Measurements from ENCODE around the gene TMEM82.

TMEM82 gene

GRCh38 chr1:15757016-15757543, 14.8 kb downstream of the TMEM82 start:
- no peak for DNase-seq (ENCODE audit: low read depth)

DNA sequence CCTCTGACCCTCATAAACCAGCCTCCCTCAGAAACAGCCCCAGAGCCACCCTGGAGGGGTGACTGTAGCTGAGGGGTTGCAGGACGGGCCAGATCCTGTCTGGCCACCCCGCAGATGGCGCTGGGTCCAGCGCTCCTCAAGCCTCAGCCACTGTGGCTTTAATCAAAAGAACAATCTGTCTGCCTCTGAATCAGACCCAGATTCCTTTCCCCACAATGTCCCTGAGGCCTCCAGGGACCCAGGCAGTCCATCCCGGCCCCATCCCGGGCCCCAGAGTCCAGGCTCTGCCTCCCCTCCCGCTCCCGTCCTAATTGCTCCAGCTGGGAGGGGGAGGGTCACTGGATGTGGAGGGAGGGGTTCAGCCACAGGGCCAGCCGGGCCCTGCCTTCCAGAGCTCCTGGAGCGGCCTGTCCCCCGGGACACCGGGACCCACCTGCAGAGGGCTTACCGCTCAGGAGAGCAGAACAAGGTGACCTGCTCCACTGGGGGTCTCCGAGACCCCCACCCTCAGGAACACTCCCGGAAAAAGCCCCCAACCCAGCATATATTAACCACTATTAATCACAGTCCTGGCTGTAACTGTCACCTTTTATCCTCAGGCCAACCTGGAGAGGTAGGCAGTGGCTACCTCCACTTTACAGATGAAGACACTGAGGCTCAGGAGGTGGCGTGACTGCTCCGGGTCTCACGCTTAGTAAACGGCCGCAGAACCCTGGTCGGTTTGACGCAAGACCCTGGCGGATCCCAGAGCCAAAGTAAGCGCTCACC, 15.5 kb downstream of the TMEM82 start:
- no peak for DNase-seq (ENCODE audit: low read depth)

DNA sequence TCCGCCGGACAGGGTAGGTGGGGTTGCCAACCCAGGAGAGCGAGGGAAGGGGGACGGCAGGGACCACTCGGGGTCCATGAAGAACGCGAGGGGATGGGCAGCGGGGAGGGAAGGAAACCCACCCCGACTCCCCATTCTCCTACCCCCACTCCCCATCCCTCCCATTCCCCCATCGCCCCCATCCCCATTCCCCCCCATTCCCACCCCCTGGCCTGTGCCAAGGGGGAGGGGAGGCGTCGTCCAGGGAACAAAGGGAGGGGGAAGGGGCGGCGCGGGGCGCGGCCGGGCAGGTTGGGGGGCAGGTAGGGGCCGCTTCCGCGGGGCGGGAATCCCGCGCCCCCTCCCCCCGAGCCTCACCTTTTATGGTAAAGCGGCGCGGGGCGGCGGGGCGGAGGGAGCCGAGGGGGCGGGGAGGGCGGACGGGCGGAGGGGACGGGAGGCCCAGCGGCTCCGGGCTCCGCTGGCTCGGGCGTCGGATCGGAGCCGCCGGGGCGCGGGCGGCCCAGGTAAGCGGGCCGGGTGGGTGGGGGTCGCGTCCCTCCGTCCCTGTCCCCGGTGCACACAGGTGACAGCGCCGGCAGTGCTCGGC, 16.1 kb downstream of the TMEM82 start, which contains the start of gene FBLIM1:
FBLIM1 (plus strand) TSS at position 453 of the 589 bp plus-strand sequence. CDS start 6,189 bp downstream, outside the sequence.
- DNase-seq (ENCODE audit: low read depth), result no peak

GRCh38 chr1:15758953-15759661, 16.8 kb downstream of the TMEM82 start:
- no peak for DNase-seq (ENCODE audit: low read depth)

GRCh38 chr1:15760520-15761211, 18.4 kb downstream of the TMEM82 start:
- no peak for DNase-seq (ENCODE audit: low read depth)

DNA sequence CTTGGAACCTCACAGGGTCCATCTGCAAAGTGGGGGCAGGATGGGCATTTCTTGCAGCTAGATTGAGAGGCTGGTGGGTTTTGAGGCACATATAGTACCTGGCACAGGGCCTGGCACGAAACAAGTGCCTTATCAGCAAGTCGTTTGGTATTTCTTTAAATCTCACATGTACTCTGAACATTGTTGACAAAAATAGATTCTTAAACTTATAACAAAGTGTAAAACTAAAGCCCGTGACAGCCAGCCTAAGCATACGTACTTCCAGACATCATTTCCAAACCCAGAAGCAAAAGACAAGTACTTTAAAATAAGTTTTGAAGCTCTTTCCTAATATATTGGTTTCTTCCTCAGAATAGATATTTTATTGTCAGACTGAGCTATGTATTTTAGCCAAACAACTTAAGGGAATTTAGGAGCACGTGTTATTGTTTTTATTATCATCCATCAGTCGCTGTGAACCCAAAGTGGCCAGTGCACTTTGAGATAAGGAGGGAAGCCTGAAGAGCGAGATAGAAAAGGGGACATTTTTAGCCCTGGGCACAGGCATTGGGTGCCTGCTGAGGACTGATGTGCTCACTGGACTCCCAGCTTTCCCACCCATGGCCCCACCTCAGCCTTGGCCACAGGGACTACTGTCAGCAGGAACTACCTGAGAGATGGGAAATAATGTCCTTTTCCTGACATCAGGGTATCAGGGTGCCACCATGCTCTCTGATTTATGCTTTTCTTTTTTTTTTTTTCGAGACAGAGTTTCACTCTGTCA, 19.2 kb downstream of the TMEM82 start:
- no peak for DNase-seq (ENCODE audit: low read depth)

DNA sequence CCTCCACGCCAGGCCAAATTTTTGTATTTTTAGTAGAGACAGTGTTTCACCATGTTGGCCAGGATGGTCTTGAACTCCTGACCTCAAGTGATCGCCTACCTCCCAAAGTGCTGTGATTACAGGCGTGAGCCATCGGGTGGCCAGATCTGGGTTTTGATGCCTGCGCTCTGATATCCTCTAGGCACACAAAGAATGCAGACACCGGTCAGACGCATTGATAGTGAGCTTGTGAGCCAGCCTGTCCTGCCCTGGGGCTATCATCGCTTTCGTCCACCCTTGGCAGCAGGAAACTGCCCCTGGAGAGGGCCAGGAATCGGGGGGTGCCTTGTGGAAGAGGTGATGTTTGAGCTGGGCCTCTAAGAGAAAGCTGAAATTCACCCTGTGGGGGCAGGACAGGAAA, 20.2 kb downstream of the TMEM82 start:
- DNase-seq (ENCODE audit: low read depth), result no peak

GRCh38 chr1:15764269-15764764, 22.0 kb downstream of the TMEM82 start:
- no peak for DNase-seq (ENCODE audit: low read depth)

DNA sequence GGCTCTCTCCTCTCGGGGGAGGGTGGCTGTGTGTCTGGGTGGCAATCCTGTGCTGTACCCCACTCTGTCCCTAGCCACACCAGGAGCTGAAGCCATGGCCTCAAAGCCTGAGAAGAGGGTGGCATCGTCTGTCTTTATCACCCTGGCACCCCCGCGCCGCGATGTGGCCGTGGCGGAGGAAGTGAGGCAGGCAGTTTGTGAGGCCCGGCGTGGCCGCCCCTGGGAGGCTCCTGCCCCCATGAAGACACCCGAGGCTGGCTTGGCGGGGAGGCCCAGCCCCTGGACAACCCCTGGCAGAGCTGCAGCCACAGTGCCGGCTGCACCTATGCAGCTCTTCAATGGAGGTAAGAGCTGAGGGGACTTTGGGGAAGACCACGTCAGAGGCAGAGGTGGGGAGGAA, 22.6 kb downstream of the TMEM82 start:
- DNase-seq (ENCODE audit: low read depth), result no peak

DNA sequence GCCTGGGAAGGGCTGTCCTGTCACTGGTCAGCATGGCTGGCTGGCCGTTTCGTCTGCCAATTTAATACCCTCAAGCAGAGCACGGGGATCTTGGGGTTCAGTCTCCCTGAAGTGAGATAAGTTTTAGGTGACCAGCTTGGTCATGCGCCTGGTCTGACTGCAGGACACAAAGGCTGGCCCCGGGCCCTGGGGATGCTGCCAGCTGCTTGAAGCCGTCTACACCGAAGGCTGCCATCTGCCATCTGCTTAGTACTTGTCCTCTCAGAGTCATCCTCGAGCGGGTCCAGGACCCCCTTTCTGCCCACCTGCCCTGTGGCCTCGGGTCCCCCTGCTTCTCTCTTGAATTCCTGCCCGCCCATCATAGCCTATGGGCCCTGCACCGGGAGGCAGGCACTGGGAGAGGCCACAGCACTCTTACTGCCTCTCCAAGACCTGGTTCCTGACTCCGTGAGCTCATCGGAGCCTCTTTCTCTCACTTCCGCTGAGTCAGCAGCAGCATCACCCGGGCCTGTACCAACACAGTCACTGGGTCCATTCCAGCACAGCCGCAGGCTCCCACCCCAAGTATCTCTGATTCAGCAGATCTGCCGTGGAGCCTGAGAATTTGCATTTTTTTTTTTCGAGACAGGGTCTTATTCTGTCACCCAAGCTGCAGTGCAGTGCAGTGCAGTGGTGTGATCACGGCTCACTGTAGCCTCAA, 23.3 kb downstream of the TMEM82 start:
- DNase-seq (ENCODE audit: low read depth), result no peak

DNA sequence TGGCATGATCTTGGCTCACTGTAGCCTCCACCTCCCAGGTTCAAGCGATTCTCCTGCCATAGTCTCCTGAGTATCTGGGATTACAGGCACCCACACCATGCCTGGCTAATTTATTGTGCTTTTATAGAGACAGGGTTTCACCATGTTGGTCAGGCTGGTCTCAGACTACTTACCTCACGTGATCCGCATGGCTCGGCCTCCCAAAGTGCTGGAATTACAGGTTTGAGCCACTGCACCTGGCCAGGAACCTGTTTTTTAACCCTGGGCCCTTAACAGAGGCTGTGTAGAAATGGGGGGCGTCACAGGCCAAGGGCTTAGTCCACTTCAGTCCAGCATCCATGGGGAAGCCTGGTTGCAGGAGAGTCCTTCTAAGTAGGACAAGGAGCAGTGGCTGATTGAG, 25.6 kb downstream of the TMEM82 start:
- DNase-seq (ENCODE audit: low read depth), result no peak

GRCh38 chr1:15768388-15768787, 26.1 kb downstream of the TMEM82 start:
- no peak for DNase-seq (ENCODE audit: low read depth)

- no peak for DNase-seq (ENCODE audit: low read depth)
These were observed 28.1 kb downstream of the TMEM82 start for GRCh38 chr1:15770313-15770962.

DNA sequence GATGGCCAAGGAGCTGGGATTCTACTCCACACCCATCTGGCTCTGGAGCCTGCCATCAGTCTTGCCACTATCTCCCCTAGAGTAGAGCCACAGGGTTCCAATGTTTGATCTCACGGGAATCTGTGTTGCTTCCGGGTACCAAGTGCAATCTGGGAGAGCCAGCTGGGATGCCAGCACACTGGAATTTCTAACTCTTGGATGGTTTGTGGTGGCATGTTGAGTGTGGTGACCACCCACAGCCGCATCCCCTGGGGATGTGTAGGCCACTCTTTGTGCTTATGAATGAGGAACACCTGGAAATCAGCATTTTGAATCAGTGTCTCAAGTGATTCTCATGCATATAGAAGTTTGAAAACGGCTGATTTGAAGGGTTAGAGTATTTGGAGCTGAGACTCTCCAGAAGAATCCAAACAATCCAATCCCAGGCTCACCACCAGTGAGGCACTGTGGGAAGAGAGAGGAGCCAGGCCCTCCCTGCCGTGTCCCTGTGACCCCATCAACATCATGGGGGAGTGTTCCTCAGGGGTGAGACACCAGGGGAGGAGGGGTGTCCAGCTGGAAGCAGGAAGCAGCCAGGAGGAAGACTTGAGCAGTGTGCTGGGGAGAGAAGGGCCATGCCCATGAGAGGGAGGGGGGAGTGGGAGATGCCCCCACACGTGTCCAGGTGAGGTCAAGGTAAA, 29.7 kb downstream of the TMEM82 start:
- no peak for DNase-seq (ENCODE audit: low read depth)

GRCh38 chr1:15775706-15776105, 33.4 kb downstream of the TMEM82 start:
- no peak for DNase-seq (ENCODE audit: low read depth)

DNA sequence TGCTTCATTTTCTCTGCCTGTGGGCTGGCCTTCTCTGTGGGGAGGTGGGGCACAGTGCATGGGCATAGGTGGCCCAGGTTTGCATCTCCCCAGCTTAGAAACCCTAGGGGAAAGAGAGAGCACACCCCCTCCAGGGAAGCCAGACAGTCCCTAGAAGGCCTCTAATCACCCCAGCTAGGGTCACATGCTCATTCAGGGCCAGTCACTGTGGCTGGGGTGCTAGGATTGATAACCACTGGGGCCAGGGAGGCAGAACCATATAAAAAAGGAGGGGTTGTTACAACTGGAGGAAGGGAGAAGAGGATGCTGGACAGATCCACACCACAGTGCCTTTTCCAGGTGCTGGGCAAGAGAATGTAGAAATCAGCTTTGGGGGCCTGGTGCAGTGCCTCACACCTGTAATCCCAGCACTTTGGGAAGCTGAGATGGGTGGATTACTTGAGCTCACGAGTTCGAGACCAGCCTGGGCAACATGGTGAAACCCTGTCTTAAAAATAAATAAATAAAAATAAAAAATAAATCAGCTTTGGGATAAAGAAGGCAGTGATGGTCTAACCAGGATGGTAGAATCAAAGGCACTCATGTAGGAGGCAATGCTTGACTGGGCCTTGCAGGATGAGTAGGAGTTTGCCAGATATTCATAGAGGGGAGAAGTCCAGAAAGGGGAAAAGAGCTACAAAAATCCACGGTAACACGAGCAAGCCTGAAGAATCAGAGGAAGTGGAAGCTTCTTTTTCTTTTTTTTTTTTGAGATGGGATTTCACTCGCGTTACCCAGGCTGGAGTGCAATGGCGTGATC, 35.8 kb downstream of the TMEM82 start:
- DNase-seq (ENCODE audit: low read depth), result no peak

DNA sequence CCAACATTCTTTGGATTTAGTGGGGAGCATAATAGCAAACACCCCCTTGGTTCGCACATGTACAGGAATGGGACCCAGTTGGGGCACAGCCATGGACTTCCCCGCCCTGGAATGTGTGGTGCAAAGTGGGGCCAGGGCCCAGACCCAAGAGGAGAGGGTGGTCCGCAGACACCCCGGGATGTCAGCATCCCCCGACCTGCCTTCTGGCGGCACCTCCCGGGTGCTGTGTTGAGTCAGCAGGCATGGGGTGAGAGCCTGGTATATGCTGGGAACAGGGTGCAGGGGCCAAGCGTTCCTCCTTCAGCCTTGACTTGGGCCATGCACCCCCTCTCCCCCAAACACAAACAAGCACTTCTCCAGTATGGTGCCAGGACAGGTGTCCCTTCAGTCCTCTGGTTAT, 43.4 kb downstream of the TMEM82 start:
- no peak for DNase-seq (ENCODE audit: low read depth)

- DNase-seq (ENCODE audit: low read depth), result no peak
These were observed 44.3 kb downstream of the TMEM82 start for GRCh38 chr1:15786581-15786980.

All from fibroblast of the conjunctiva (primary cell).